Hepatocyte (in vitro differentiated cells): Measurements from ENCODE around the gene TMEM176A. TPM values are rescaled to one million over a fixed set of nuclear protein-coding genes. Genes with fewer than 3 reads are reported as not detected.

Experiments
- DNase-seq: peaks from one replicate; pipeline ENCODE4 v3.0.0-alpha.2; 2016; ENCODE audit warnings: low spot score
- H2AFZ ChIP-seq: fragments of 200-600 bp; sonication (generic); 2 replicates; pipeline ENCODE4 v1.6.0; 2016; ENCODE audit warnings: antibody characterized with exemption, mild to moderate bottlenecking
- H3K27ac ChIP-seq: fragments of 200-600 bp; sonication (generic); 2 replicates; pipeline ENCODE4 v1.5.1; 2016; ENCODE audit warnings: mild to moderate bottlenecking
- H3K27me3 ChIP-seq: fragments of 200-600 bp; sonication (generic); 2 replicates; pipeline ENCODE4 v1.6.1; 2016
- H3K36me3 ChIP-seq: fragments of 200-600 bp; sonication (generic); replicated peaks from 2 replicates; pipeline ENCODE4 v1.5.1; 2016; ENCODE audit warnings: low read depth; ENCODE audit not compliant: insufficient read depth
- H3K4me1 ChIP-seq: fragments of 200-600 bp; sonication (generic); 2 replicates; pipeline ENCODE4 v1.5.1; 2016; ENCODE audit warnings: mild to moderate bottlenecking, moderate library complexity; ENCODE audit not compliant: insufficient read depth
- H3K4me2 ChIP-seq: fragments of 200-600 bp; sonication (generic); 2 replicates; pipeline ENCODE4 v1.6.0; 2016
- H3K4me3 ChIP-seq: fragments of 200-600 bp; sonication (generic); 2 replicates; pipeline ENCODE4 v1.5.1; 2016; ENCODE audit warnings: mild to moderate bottlenecking
- H3K79me2 ChIP-seq: fragments of 200-600 bp; sonication (generic); 2 replicates; pipeline ENCODE4 v1.6.0; 2017; ENCODE audit warnings: mild to moderate bottlenecking
- H3K9me2 ChIP-seq: fragments of 200-600 bp; sonication (generic); replicated peaks from 2 replicates; pipeline ENCODE4 v1.6.0; 2017; ENCODE audit warnings: mild to moderate bottlenecking; ENCODE audit not compliant: insufficient read depth
- H3K9me3 ChIP-seq: fragments of 200-600 bp; sonication (generic); 2 replicates; pipeline ENCODE4 v1.5.1; 2016; ENCODE audit warnings: low read depth, mild to moderate bottlenecking
- H4K20me1 ChIP-seq: fragments of 200-600 bp; sonication (generic); 2 replicates; pipeline ENCODE4 v1.6.0; 2016; ENCODE audit warnings: mild to moderate bottlenecking; ENCODE audit not compliant: insufficient read depth, poor library complexity, severe bottlenecking
- CTCF ChIP-seq: fragments of 200-600 bp; sonication (generic); IDR thresholded peaks from 2 replicates; pipeline ENCODE4 v1.5.1; 2016; ENCODE audit warnings: antibody characterized with exemption, mild to moderate bottlenecking; ENCODE audit not compliant: poor library complexity
- EZH2 ChIP-seq: fragments of 200-600 bp; sonication (generic); IDR thresholded peaks from 2 replicates; pipeline ENCODE4 v1.6.1; 2016; ENCODE audit warnings: antibody characterized with exemption, mild to moderate bottlenecking, borderline replicate concordance
- EZH2phosphoT487 ChIP-seq: fragments of 200-600 bp; sonication (generic); IDR thresholded peaks from one replicate; pipeline ENCODE4 v1.6.1; 2018; ENCODE audit warnings: antibody characterized with exemption, mild to moderate bottlenecking, low read depth, moderate library complexity; ENCODE audit not compliant: unreplicated experiment, severe bottlenecking
- WGBS: methylation state at CpG from one replicate; pipeline ENCODE4 v1.1.6; 2016; ENCODE audit warnings: low lambda C conversion rate; ENCODE audit errors: missing lambda C conversion rate; 5-methylcytosine and 5-hydroxymethylcytosine counted together
- polyA plus RNA-seq: library from polyadenylated mRNA; unstranded; fragments of >200 nt; fragmentation: Nextera tagmentation; extraction: Ambion mirVana; gene quantifications from 2 replicates; pipeline ENCODE4 v1.2.1, GENCODE V29; 2016
- total RNA-seq: library from RNA; depleted of rRNA; stranded (reverse); fragments of >200 nt; gene quantifications from 2 replicates; pipeline ENCODE4 v1.2.3, GENCODE V29; 2014

Gene TMEM176A
- total RNA-seq (202 and 224 TPM in 2 replicates), polyA plus RNA-seq (242 and 343 TPM in 2 replicates)

- peaks cover 32% of the 10 kb centered on the region for H3K27me3 ChIP-seq
- H3K36me3 ChIP-seq, result no peaks in the 10 kb centered on the region
- no peaks in the 10 kb centered on the region for H3K9me3 ChIP-seq
- H2AFZ ChIP-seq, result peak within 1 kb of the TSS; percentile 73
- DNase-seq, result peak; percentile 70
- H3K9me2 ChIP-seq, result no peaks in the 10 kb centered on the region
- H3K4me2 ChIP-seq, result peak within 1 kb of the TSS; percentile 94
- H4K20me1 ChIP-seq, result no peaks in the 10 kb centered on the region
- peak within 1 kb of the TSS; percentile 93 for H3K27ac ChIP-seq
- no peaks in the 10 kb centered on the region for H3K4me1 ChIP-seq
- H3K4me3 ChIP-seq, result peak within 1 kb of the TSS; percentile 84
- H3K79me2 ChIP-seq, result peaks cover 11% of the 10 kb centered on the region
- TF ChIP-seq EZH2 (no peak), EZH2phosphoT487 (peak; percentile 68), CTCF (no peak)
- 15% methylated on average over 19 of the region's 54 CpGs for WGBS
Observed at GRCh38 chr7:150800581-150801241, at the start of gene TMEM176A. TSS of gene TMEM176A (plus strand) at chr7:150800769. CDS start at chr7:150801551, 782 bp downstream.

- WGBS, result 56% methylated on average over 2 of the region's 2 CpGs
Observed at GRCh38 chr7:150751702-150752101, 48.9 kb upstream of the TMEM176A start.

GRCh38 chr7:150753239-150753638 lies 47.3 kb upstream of the TMEM176A start:
- no peak for DNase-seq
- no peak for TF ChIP-seq CTCF
- no peak for TF ChIP-seq EZH2phosphoT487
- no peak for TF ChIP-seq EZH2
- Histone ChIP-seq H3K79me2 (no peaks in the 10 kb centered on the region), H3K9me2 (no peaks in the 10 kb centered on the region), H3K4me1 (no peaks in the 10 kb centered on the region), H4K20me1 (no peaks in the 10 kb centered on the region), H3K4me3 (no peak overlapping the region), H2AFZ (no peak overlapping the region), H3K27me3 (peaks cover 15% of the 10 kb centered on the region), H3K9me3 (no peaks in the 10 kb centered on the region), H3K4me2 (no peak overlapping the region), H3K36me3 (no peaks in the 10 kb centered on the region), H3K27ac (no peak overlapping the region)
- WGBS, result 71% methylated on average over 6 of the region's 6 CpGs

More at GRCh38 chr7:150751702-150752101, 48.9 kb upstream of the TMEM176A start:
- Histone ChIP-seq H3K4me3 (no peak overlapping the region), H3K9me2 (no peaks in the 10 kb centered on the region), H4K20me1 (no peaks in the 10 kb centered on the region), H3K27me3 (peaks cover 15% of the 10 kb centered on the region), H3K36me3 (no peaks in the 10 kb centered on the region), H2AFZ (no peak overlapping the region), H3K79me2 (no peaks in the 10 kb centered on the region), H3K4me2 (no peak overlapping the region), H3K4me1 (no peaks in the 10 kb centered on the region), H3K9me3 (no peaks in the 10 kb centered on the region), H3K27ac (no peak overlapping the region)
- DNase-seq, result no peak
- no peak for TF ChIP-seq CTCF
- no peak for TF ChIP-seq EZH2phosphoT487
- no peak for TF ChIP-seq EZH2
